Spleen (tissue), 11 donors: Measurements from ENCODE around the gene CALML4. TPM values are rescaled to one million over a fixed set of nuclear protein-coding genes. Genes with fewer than 3 reads are reported as not detected.

Experiments used
- DNase-seq: peaks from one replicate; pipeline ENCODE4 v3.0.0-alpha.2; 2020
- H3K27ac ChIP-seq, 8 donors: fragments of 200-600 bp; sonication (generic) in 7 of 8; 1 replicate in 4 of 8; 2 replicates in 4 of 8; pipeline versions ENCODE4 v1.5.0 to v1.8.0; 2016 to 2021; ENCODE audit warnings: inconsistent platforms in 4 of 8, mild to moderate bottlenecking in 4 of 8, moderate library complexity in 1 of 8
- H3K27me3 ChIP-seq, 7 donors: fragments of 200-600 bp; sonication (generic) in 6 of 7; replicated peaks in 1 of 7; 1 replicate in 4 of 7; 2 replicates in 3 of 7; pipeline versions ENCODE4 v1.5.0 to v1.8.0; 2016 to 2021; ENCODE audit warnings: inconsistent platforms in 3 of 7, mild to moderate bottlenecking in 1 of 7
- H3K36me3 ChIP-seq, 6 donors: fragments of 200-600 bp; sonication (generic) in 5 of 6; 1 replicate in 4 of 6; 2 replicates in 2 of 6; pipeline versions ENCODE4 v1.5.0 to v1.8.0; 2016 to 2021; ENCODE audit warnings: inconsistent platforms in 2 of 6
- H3K4me1 ChIP-seq, 6 donors: fragments of 200-600 bp; sonication (generic) in 5 of 6; 1 replicate in 3 of 6; 2 replicates in 3 of 6; pipeline versions ENCODE4 v1.5.0 to v1.8.0; 2016 to 2021; ENCODE audit warnings: inconsistent platforms in 3 of 6
- H3K4me3 ChIP-seq, 8 donors: fragments of 200-600 bp; sonication (generic) in 7 of 8; 1 replicate in 4 of 8; 2 replicates in 4 of 8; pipeline versions ENCODE4 v1.5.0 to v1.8.0; 2016 to 2021; ENCODE audit warnings: inconsistent platforms in 4 of 8, mild to moderate bottlenecking in 4 of 8, moderate library complexity in 2 of 8
- H3K9me3 ChIP-seq, 8 donors: fragments of 200-600 bp; sonication (generic) in 7 of 8; 1 replicate in 4 of 8; 2 replicates in 4 of 8; pipeline versions ENCODE4 v1.5.0 to v1.8.0; 2016 to 2021; ENCODE audit warnings: inconsistent platforms in 4 of 8
- POLR2A ChIP-seq, 3 donors: fragments of 450-650 bp; IDR thresholded peaks; one replicate each; pipeline ENCODE4 v1.5.1; 2017; ENCODE audit warnings: antibody characterized with exemption in 3 of 3, mild to moderate bottlenecking in 1 of 3
- POLR2AphosphoS5 ChIP-seq, 3 donors: sonication (generic); formaldehyde crosslinking; IDR thresholded peaks; one replicate each; pipeline ENCODE4 v1.5.1; 2017; ENCODE audit warnings: antibody characterized with exemption in 3 of 3
- WGBS, 5 donors: extraction: QIAGEN DNeasy Blood & Tissue Kit in 3 of 5; methylation state at CpG; one replicate each; pipeline versions ENCODE4 v1.1.5 to v1.1.7; 2013 to 2018; 5-methylcytosine and 5-hydroxymethylcytosine counted together
- intact Hi-C: fragments of 100-400 bp; cut with DNase I; formaldehyde crosslinking; loops from one replicate; pipeline ENCODE4 v1.15.0; 2023; ENCODE audit warnings: low total_unique reads
- polyA plus RNA-seq, 3 donors: library from polyadenylated mRNA; stranded (reverse); fragments of 200-250 nt; gene quantifications; one replicate each; pipeline ENCODE4 v1.2.1, GENCODE V29; 2013
- total RNA-seq, 7 donors: library from RNA; depleted of rRNA in 3 of 7; stranded (reverse); fragments of >200 nt in 3 of 7; fragmentation: NEBNext Ultra II Directional in 4 of 7; extraction: Animal tissue kit (Norgen Biotek cat#: 25700) in 4 of 7; gene quantifications; one replicate each; pipeline versions ENCODE4 v1.1.0 to v1.2.1, GENCODE V29; 2016 to 2021
- TF ChIP-seq, protein P1 (sequence below), 11 experiments: fragments of 200-600 bp in 7 of 11; fragments of 450-650 bp in 4 of 11; sonication (generic) in 4 of 11; IDR thresholded peaks in 8 of 11; conservative IDR thresholded peaks in 3 of 11; 1 replicate in 7 of 11; 2 replicates in 4 of 11; pipeline versions ENCODE4 v1.4.0 to v1.8.0; 2016 to 2021; ENCODE audit warnings: antibody characterized with exemption in 11 of 11, inconsistent platforms in 4 of 11, mild to moderate bottlenecking in 1 of 11
- donor health status: healthy with polysubstance abuse.
- donor health status: DM: no; HTN: no; CAD: no; lungs with moderate emphysema.
- donor health status: DM: no; HTN: no; CAD: no.
- donor health status: Bipolar disorder and iron deficiency.
- donor health status: healthy.
- donor health status: DM: no; HTN: no; CAD: no.
- donor health status: DM: yes; HTN: yes; CAD: no.

Gene CALML4
- total and polyA plus RNA-seq, 10 donors: 7.8 to 15.9 (median 10.0) TPM

- 79 to 88% (median 82%) methylated on average over 4 of the region's 4 CpGs for WGBS, 5 donors
- TF ChIP-seq, protein P1, sequence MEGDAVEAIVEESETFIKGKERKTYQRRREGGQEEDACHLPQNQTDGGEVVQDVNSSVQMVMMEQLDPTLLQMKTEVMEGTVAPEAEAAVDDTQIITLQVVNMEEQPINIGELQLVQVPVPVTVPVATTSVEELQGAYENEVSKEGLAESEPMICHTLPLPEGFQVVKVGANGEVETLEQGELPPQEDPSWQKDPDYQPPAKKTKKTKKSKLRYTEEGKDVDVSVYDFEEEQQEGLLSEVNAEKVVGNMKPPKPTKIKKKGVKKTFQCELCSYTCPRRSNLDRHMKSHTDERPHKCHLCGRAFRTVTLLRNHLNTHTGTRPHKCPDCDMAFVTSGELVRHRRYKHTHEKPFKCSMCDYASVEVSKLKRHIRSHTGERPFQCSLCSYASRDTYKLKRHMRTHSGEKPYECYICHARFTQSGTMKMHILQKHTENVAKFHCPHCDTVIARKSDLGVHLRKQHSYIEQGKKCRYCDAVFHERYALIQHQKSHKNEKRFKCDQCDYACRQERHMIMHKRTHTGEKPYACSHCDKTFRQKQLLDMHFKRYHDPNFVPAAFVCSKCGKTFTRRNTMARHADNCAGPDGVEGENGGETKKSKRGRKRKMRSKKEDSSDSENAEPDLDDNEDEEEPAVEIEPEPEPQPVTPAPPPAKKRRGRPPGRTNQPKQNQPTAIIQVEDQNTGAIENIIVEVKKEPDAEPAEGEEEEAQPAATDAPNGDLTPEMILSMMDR (IDR thresholded peaks at IDR 0.05 in 8 of 11, conservative IDR thresholded peaks at IDR 0.05 in 3 of 11): no peak
- TF ChIP-seq POLR2A (IDR thresholded peaks at IDR 0.05) (no peak), POLR2AphosphoS5 (IDR thresholded peaks at IDR 0.05) (no peak)
- H3K4me1 ChIP-seq: peaks cover 0 to 3% (median 0%) of the 10 kb centered on the region in 6 donors
- no peaks in the 10 kb centered on the region for H3K9me3 ChIP-seq
- no peak overlapping the region for H3K27ac ChIP-seq
- H3K36me3 ChIP-seq: peaks cover 0 to 100% (median 56%) of the 10 kb centered on the region in 6 donors
- no peak overlapping the region for H3K4me3 ChIP-seq
- H3K27me3 ChIP-seq: no peaks in the 10 kb centered on the region
- intact Hi-C loops: no loop called here
- no peak for DNase-seq
These were observed 15.1 kb downstream of the CALML4 start for GRCh38 chr15:68190048-68190447.

- TF ChIP-seq POLR2AphosphoS5 (IDR thresholded peaks at IDR 0.05) (no peak), POLR2A (IDR thresholded peaks at IDR 0.05) (no peak)
- TF ChIP-seq, protein P1 (IDR thresholded peaks at IDR 0.05 in 8 of 11, conservative IDR thresholded peaks at IDR 0.05 in 3 of 11): no peak
- Histone ChIP-seq H3K9me3 (no peaks in the 10 kb centered on the region), H3K27me3 (no peaks in the 10 kb centered on the region), H3K4me1 (peaks cover 0 to 11% (median 0%) of the 10 kb centered on the region in 6 donors), H3K36me3 (peaks cover 2 to 100% (median 69%) of the 10 kb centered on the region in 6 donors), H3K4me3 (no peak overlapping the region), H3K27ac (no peak overlapping the region)
- intact Hi-C loops: no loop called here
- DNase-seq: no peak
- WGBS, 5 donors: 77 to 83% (median 78%) methylated on average over 2 of the region's 2 CpGs
These were observed 16.5 kb downstream of the CALML4 start for GRCh38 chr15:68188647-68189046.

GRCh38 chr15:68187559-68187958 is 17.6 kb downstream of the CALML4 start:
- H3K4me1 ChIP-seq: peaks cover 0 to 11% (median 0%) of the 10 kb centered on the region in 6 donors
- peak overlapping the region in 1 of 8 donors; percentile 4 for H3K27ac ChIP-seq
- no peaks in the 10 kb centered on the region for H3K27me3 ChIP-seq
- no peaks in the 10 kb centered on the region for H3K9me3 ChIP-seq
- WGBS, 5 donors: 62 to 80% (median 77%) methylated on average over 9 of the region's 9 CpGs
- peaks cover 2 to 100% (median 67%) of the 10 kb centered on the region in 6 donors for H3K36me3 ChIP-seq
- TF ChIP-seq POLR2A (IDR thresholded peaks at IDR 0.05) (no peak), POLR2AphosphoS5 (IDR thresholded peaks at IDR 0.05) (peak in 1 of 3 donors; percentile 19)
- intact Hi-C loops: no loop called here
- no peak overlapping the region for H3K4me3 ChIP-seq
- no peak for DNase-seq

DNA sequence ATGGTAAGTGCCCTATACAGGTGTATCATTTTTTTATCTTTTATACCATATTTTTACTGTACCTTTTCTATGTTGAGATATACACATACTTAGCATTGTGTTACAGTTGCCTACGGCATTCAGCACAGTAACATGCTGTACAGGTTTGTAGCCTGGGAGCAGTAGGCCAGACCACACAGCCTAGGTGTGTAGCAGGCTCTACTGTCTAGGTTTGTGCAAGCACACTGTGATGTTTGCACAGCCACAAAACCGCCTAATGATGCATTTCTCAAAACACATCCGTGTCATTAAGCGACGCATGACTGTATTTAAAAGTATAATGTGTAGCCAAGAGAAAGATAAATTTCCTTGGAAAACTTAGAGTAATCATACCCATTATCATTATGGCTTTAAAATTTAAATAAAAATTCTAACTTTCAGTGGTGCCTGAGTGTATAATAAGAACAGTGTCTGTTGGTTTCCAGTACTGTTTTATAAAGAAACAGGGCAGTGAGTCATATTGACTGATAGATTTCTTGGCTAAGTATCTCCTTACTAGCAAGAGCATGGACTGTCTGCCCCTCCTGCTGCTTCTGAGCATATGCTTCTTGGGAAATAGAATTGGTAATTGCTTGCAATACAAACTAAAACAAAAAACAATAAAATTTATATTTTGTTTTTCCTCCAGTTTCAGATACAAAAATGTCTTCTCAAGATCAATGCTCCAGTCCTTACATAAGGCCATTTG is 18.3 kb downstream of the CALML4 start:
- no peak for DNase-seq
- peak overlapping the region in 1 of 8 donors; percentile 4 for H3K27ac ChIP-seq
- H3K9me3 ChIP-seq: no peaks in the 10 kb centered on the region
- peaks cover 2 to 100% (median 63%) of the 10 kb centered on the region in 6 donors for H3K36me3 ChIP-seq
- TF ChIP-seq POLR2A (IDR thresholded peaks at IDR 0.05): no peak
- no peak for TF ChIP-seq POLR2AphosphoS5 (IDR thresholded peaks at IDR 0.05)
- TF ChIP-seq, protein P1 (IDR thresholded peaks at IDR 0.05 in 8 of 11, conservative IDR thresholded peaks at IDR 0.05 in 3 of 11): no peak
- no peak overlapping the region for H3K4me3 ChIP-seq
- WGBS, 5 donors: 85 to 98% (median 95%) methylated on average over 5 of the region's 5 CpGs
- intact Hi-C loops: no loop called here
- H3K4me1 ChIP-seq: peaks cover 0 to 11% (median 0%) of the 10 kb centered on the region in 6 donors
- no peaks in the 10 kb centered on the region for H3K27me3 ChIP-seq
